HEK293 (cell line): ENCODE data around the gene SUN3.

Experiments used
- BCL11A ChIP-seq: fragments of 450-650 bp; formaldehyde crosslinking; IDR thresholded peaks from 2 replicates; pipeline ENCODE4 v1.5.1; 2016; ENCODE audit warnings: low read depth, missing biosample characterization, missing genetic modification characterization
- SCRT2 ChIP-seq: fragments of 450-650 bp; formaldehyde crosslinking; IDR thresholded peaks from 2 replicates; pipeline ENCODE4 v1.5.1; 2016; ENCODE audit warnings: missing biosample characterization, missing genetic modification characterization
- TCF7L2 ChIP-seq: IDR thresholded peaks from 2 replicates; pipeline ENCODE4 v1.6.1; 2011; ENCODE audit warnings: low read depth, mild to moderate bottlenecking, inconsistent platforms, low read length, moderate library complexity, borderline replicate concordance
- YY1 ChIP-seq: fragments of 450-650 bp; formaldehyde crosslinking; IDR thresholded peaks from 2 replicates; pipeline ENCODE4 v1.5.1; 2018; ENCODE audit warnings: missing biosample characterization, missing genetic modification characterization
- ZBTB7A ChIP-seq: fragments of 450-650 bp; formaldehyde crosslinking; IDR thresholded peaks from 2 replicates; pipeline ENCODE4 v1.5.1; 2016; ENCODE audit warnings: low read depth, missing biosample characterization, missing genetic modification characterization
- ZNF501 ChIP-seq: fragments of 450-650 bp; formaldehyde crosslinking; IDR thresholded peaks from 2 replicates; pipeline ENCODE4 v1.5.1; 2016; ENCODE audit warnings: missing biosample characterization, missing genetic modification characterization
- ZNF561 ChIP-seq: fragments of 450-650 bp; IDR thresholded peaks from 2 replicates; pipeline ENCODE4 v1.5.1; 2018; ENCODE audit warnings: missing biosample characterization, missing genetic modification characterization, borderline replicate concordance
- ZNF654 ChIP-seq: fragments of 450-650 bp; formaldehyde crosslinking; IDR thresholded peaks from 2 replicates; pipeline ENCODE4 v1.5.1; 2016; ENCODE audit warnings: low read depth, missing biosample characterization, missing genetic modification characterization
- ZXDB ChIP-seq: fragments of 450-650 bp; formaldehyde crosslinking; IDR thresholded peaks from 2 replicates; pipeline ENCODE4 v1.5.1; 2016; ENCODE audit warnings: missing biosample characterization, missing genetic modification characterization
- TF ChIP-seq, protein P1 (sequence below): fragments of 450-650 bp; formaldehyde crosslinking; IDR thresholded peaks from 2 replicates; pipeline ENCODE4 v1.5.1; 2016; ENCODE audit warnings: missing biosample characterization, missing genetic modification characterization
- TF ChIP-seq, protein P2 (sequence below): fragments of 450-650 bp; formaldehyde crosslinking; IDR thresholded peaks from 2 replicates; pipeline ENCODE4 v1.5.1; 2016; ENCODE audit warnings: missing biosample characterization, missing genetic modification characterization
- TF ChIP-seq, protein P3 (sequence below): fragments of 450-650 bp; formaldehyde crosslinking; IDR thresholded peaks from 2 replicates; pipeline ENCODE4 v1.5.1; 2016; ENCODE audit warnings: missing biosample characterization, missing genetic modification characterization

DNA sequence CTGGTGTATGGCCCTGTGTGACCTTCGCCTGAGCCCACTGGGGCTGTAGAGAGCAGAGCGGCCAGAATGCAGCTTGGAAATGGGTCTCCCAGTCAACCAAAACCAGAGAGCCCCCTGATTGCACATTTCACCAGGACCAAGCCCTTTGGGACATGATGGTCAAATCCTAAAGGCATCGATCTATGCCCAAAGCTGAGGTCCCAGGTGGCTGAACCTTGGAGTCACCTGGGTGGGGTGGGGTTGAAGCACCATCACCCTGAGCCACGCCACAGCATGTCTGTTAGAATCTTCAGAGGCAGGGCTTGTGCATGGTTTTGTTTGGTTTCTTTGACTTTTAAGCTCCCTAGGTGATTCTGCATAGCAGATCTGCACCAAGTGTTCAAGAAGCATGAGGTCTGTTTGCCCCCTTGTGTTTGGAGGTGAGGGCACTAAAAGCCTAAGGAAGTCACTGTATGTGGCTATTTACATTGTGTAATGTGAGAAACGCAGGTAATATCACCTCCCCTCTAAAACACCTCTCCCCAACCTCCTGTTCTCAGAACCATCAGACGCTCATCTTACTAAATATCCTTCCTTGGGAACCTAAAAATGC is 90.2 kb downstream of the SUN3 start:
- TF ChIP-seq ZXDB (tag by site-specific recombination), result no peak
- TF ChIP-seq YY1 (tag by site-specific recombination), result no peak
- TF ChIP-seq, protein P1, sequence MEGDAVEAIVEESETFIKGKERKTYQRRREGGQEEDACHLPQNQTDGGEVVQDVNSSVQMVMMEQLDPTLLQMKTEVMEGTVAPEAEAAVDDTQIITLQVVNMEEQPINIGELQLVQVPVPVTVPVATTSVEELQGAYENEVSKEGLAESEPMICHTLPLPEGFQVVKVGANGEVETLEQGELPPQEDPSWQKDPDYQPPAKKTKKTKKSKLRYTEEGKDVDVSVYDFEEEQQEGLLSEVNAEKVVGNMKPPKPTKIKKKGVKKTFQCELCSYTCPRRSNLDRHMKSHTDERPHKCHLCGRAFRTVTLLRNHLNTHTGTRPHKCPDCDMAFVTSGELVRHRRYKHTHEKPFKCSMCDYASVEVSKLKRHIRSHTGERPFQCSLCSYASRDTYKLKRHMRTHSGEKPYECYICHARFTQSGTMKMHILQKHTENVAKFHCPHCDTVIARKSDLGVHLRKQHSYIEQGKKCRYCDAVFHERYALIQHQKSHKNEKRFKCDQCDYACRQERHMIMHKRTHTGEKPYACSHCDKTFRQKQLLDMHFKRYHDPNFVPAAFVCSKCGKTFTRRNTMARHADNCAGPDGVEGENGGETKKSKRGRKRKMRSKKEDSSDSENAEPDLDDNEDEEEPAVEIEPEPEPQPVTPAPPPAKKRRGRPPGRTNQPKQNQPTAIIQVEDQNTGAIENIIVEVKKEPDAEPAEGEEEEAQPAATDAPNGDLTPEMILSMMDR (tag by site-specific recombination), result no peak
- no peak for TF ChIP-seq ZNF654 (tag by site-specific recombination)
- TF ChIP-seq, protein P2, sequence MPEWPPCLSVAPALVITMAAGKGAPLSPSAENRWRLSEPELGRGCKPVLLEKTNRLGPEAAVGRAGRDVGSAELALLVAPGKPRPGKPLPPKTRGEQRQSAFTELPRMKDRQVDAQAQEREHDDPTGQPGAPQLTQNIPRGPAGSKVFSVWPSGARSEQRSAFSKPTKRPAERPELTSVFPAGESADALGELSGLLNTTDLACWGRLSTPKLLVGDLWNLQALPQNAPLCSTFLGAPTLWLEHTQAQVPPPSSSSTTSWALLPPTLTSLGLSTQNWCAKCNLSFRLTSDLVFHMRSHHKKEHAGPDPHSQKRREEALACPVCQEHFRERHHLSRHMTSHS (tag by site-specific recombination), result no peak
- TF ChIP-seq, protein P3, sequence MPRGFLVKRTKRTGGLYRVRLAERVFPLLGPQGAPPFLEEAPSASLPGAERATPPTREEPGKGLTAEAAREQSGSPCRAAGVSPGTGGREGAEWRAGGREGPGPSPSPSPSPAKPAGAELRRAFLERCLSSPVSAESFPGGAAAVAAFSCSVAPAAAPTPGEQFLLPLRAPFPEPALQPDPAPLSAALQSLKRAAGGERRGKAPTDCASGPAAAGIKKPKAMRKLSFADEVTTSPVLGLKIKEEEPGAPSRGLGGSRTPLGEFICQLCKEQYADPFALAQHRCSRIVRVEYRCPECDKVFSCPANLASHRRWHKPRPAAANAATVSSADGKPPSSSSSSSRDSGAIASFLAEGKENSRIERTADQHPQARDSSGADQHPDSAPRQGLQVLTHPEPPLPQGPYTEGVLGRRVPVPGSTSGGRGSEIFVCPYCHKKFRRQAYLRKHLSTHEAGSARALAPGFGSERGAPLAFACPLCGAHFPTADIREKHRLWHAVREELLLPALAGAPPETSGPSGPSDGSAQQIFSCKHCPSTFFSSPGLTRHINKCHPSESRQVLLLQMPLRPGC (tag by site-specific recombination), result no peak
- no peak for TF ChIP-seq ZNF561
- TF ChIP-seq BCL11A (tag by site-specific recombination), result no peak
- TF ChIP-seq SCRT2 (tag by site-specific recombination), result no peak
- no peak for TF ChIP-seq ZBTB7A (tag by site-specific recombination)
- TF ChIP-seq TCF7L2, result no peak
- TF ChIP-seq ZNF501, result no peak
